Measurements from ENCODE around the gene SELENON. TPM values are rescaled to one million over a fixed set of nuclear protein-coding genes. Genes with fewer than 3 reads are reported as not detected.

SELENON gene
- polyA plus RNA-seq, 1 of the 3 experiments (the other 2 are of a cell fraction) = 56.2 TPM

GRCh38 chr1:25821112-25821476 is 21.1 kb downstream of the SELENON start:
- no peak for TF ChIP-seq EP300 (IDR thresholded peaks at IDR 0.05; ENCODE audit: borderline replicate concordance in 1 of 2, low read depth in 1 of 2, low read length in 1 of 2)
- no peak for TF ChIP-seq TAF1 (IDR thresholded peaks at IDR 0.05; ENCODE audit: borderline replicate concordance, low read depth, low read length)
- TF ChIP-seq GABPA (IDR thresholded peaks at IDR 0.05; ENCODE audit: low read depth) = no peak
- no peak for TF ChIP-seq FOSL2 (IDR thresholded peaks at IDR 0.05; ENCODE audit: borderline replicate concordance, low read depth)
- TF ChIP-seq, protein P1, sequence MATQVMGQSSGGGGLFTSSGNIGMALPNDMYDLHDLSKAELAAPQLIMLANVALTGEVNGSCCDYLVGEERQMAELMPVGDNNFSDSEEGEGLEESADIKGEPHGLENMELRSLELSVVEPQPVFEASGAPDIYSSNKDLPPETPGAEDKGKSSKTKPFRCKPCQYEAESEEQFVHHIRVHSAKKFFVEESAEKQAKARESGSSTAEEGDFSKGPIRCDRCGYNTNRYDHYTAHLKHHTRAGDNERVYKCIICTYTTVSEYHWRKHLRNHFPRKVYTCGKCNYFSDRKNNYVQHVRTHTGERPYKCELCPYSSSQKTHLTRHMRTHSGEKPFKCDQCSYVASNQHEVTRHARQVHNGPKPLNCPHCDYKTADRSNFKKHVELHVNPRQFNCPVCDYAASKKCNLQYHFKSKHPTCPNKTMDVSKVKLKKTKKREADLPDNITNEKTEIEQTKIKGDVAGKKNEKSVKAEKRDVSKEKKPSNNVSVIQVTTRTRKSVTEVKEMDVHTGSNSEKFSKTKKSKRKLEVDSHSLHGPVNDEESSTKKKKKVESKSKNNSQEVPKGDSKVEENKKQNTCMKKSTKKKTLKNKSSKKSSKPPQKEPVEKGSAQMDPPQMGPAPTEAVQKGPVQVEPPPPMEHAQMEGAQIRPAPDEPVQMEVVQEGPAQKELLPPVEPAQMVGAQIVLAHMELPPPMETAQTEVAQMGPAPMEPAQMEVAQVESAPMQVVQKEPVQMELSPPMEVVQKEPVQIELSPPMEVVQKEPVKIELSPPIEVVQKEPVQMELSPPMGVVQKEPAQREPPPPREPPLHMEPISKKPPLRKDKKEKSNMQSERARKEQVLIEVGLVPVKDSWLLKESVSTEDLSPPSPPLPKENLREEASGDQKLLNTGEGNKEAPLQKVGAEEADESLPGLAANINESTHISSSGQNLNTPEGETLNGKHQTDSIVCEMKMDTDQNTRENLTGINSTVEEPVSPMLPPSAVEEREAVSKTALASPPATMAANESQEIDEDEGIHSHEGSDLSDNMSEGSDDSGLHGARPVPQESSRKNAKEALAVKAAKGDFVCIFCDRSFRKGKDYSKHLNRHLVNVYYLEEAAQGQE (IDR thresholded peaks at IDR 0.05; ENCODE audit: low read depth, low read length) = no peak
- no peak for TF ChIP-seq SIN3A (IDR thresholded peaks at IDR 0.05; ENCODE audit: borderline replicate concordance, low read depth, low read length)
- TF ChIP-seq CHD2 (IDR thresholded peaks at IDR 0.05; ENCODE audit: low read length, partially characterized antibody) = no peak
- TF ChIP-seq GATA2 (CRISPR knock-in tag; IDR thresholded peaks at IDR 0.05) = no peak
- ChIA-PET POLR2A (interaction anchor here (1.7 kb wide), 1 partner anchor 54 kb away, joined by 5 read pairs; the partner anchor contains the start of gene PAQR7), CTCF (interaction anchor here (0.7 to 2.7 kb wide), 5 partner anchors 10 to 211 kb away, joined by 3 to 8 read pairs (median 7); no protein-coding TSS in a partner anchor)
- no peaks in the 10 kb centered on the region for H3K9me3 ChIP-seq
- peaks cover 42% of the 10 kb centered on the region for H3K79me2 ChIP-seq (ENCODE audit: insufficient read depth)
- H3K4me3 ChIP-seq (ENCODE audit: low read depth in 2 of 2, low read length in 1 of 2) = peak overlapping the region; percentile 95 to 97
- H3K4me1 ChIP-seq (ENCODE audit: control insufficient read depth in 1 of 2, insufficient read depth in 2 of 2, low read depth in 1 of 2, low read length in 1 of 2) = peaks cover 8 to 29% of the 10 kb centered on the region in 2 experiments; a peak in 1 of 4 replicates
- DNase-seq = no peak
- H3K36me3 ChIP-seq (replicated peaks in 1 of 2; ENCODE audit: control insufficient read depth in 1 of 2, insufficient read depth in 2 of 2, low read length in 1 of 2) = peaks cover 0 to 25% of the 10 kb centered on the region in 2 experiments
- no peaks in the 10 kb centered on the region for H3K9me2 ChIP-seq
- no peaks in the 10 kb centered on the region for H3K27me3 ChIP-seq (ENCODE audit: insufficient read depth)
- H4K20me1 ChIP-seq (ENCODE audit: insufficient read depth) = peaks cover 7% of the 10 kb centered on the region; the same call in 1 of the 2 replicates
- no peak overlapping the region for H2AFZ ChIP-seq (ENCODE audit: low read depth)
- 39% methylated on average over 10 of the region's 10 CpGs for WGBS (ENCODE audit: low lambda C conversion rate)
- H3F3A ChIP-seq (replicated peaks; ENCODE audit: insufficient read depth) = no peaks in the 10 kb centered on the region
- H3K4me2 ChIP-seq = peak overlapping the region; percentile 100
- peak overlapping the region; percentile 79 to 88; a peak in 2 of 4 replicates for H3K27ac ChIP-seq (ENCODE audit: low read depth in 2 of 2, low read length in 1 of 2)
- H3K9ac ChIP-seq = peak overlapping the region; percentile 92

GRCh38 chr1:25821630-25822091 is 21.7 kb downstream of the SELENON start:
- no peaks in the 10 kb centered on the region for H3K9me2 ChIP-seq
- H3K4me1 ChIP-seq (ENCODE audit: control insufficient read depth in 1 of 2, insufficient read depth in 2 of 2, low read depth in 1 of 2, low read length in 1 of 2) = peaks cover 8 to 29% of the 10 kb centered on the region in 2 experiments; a peak in 1 of 4 replicates
- peak overlapping the region; percentile 95 to 97; a peak in 3 of 4 replicates for H3K4me3 ChIP-seq (ENCODE audit: low read depth in 2 of 2, low read length in 1 of 2)
- no peak overlapping the region for H3K9ac ChIP-seq
- no peak overlapping the region for H3K27ac ChIP-seq (ENCODE audit: low read depth in 2 of 2, low read length in 1 of 2)
- TF ChIP-seq TCF12 (IDR thresholded peaks at IDR 0.05) (no peak), RCOR1 (IDR thresholded peaks at IDR 0.05; ENCODE audit: low read length) (no peak), FOXM1 (IDR thresholded peaks at IDR 0.05; ENCODE audit: low read depth) (no peak), SIN3A (IDR thresholded peaks at IDR 0.05; ENCODE audit: borderline replicate concordance, low read depth, low read length) (no peak), MEF2A (IDR thresholded peaks at IDR 0.05; ENCODE audit: borderline replicate concordance, low read depth) (no peak), NFIC (IDR thresholded peaks at IDR 0.05; ENCODE audit: borderline replicate concordance) (no peak), RAD21 (IDR thresholded peaks at IDR 0.05; ENCODE audit: low read length) (no peak), FOSL2 (IDR thresholded peaks at IDR 0.05; ENCODE audit: borderline replicate concordance, low read depth) (no peak), CTCF (IDR thresholded peaks at IDR 0.05) (no peak), RXRA (IDR thresholded peaks at IDR 0.05; ENCODE audit: borderline replicate concordance, low read depth) (no peak)
- TF ChIP-seq, protein P2, sequence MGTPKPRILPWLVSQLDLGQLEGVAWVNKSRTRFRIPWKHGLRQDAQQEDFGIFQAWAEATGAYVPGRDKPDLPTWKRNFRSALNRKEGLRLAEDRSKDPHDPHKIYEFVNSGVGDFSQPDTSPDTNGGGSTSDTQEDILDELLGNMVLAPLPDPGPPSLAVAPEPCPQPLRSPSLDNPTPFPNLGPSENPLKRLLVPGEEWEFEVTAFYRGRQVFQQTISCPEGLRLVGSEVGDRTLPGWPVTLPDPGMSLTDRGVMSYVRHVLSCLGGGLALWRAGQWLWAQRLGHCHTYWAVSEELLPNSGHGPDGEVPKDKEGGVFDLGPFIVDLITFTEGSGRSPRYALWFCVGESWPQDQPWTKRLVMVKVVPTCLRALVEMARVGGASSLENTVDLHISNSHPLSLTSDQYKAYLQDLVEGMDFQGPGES (IDR thresholded peaks at IDR 0.05; ENCODE audit: low read depth, low read length) = no peak
- WGBS (ENCODE audit: low lambda C conversion rate) = 75% methylated on average over 5 of the region's 5 CpGs
- H3K79me2 ChIP-seq (ENCODE audit: insufficient read depth) = peaks cover 42% of the 10 kb centered on the region
- H3K9me3 ChIP-seq = no peaks in the 10 kb centered on the region
- no peaks in the 10 kb centered on the region for H3K27me3 ChIP-seq (ENCODE audit: insufficient read depth)
- no peaks in the 10 kb centered on the region for H3F3A ChIP-seq (replicated peaks; ENCODE audit: insufficient read depth)
- peaks cover 2 to 26% of the 10 kb centered on the region in 2 experiments for H3K36me3 ChIP-seq (replicated peaks in 1 of 2; ENCODE audit: control insufficient read depth in 1 of 2, insufficient read depth in 2 of 2, low read length in 1 of 2)
- peaks cover 7% of the 10 kb centered on the region; the same call in 1 of the 2 replicates for H4K20me1 ChIP-seq (ENCODE audit: insufficient read depth)
- CTCF ChIA-PET = interaction anchor here (0.6 to 2.7 kb wide), 5 partner anchors 10 to 212 kb away, joined by 3 to 8 read pairs (median 7); no protein-coding TSS in a partner anchor
- POLR2A ChIA-PET = no interaction called here
- DNase-seq = no peak
- H3K4me2 ChIP-seq = peak overlapping the region; percentile 100
- H2AFZ ChIP-seq (ENCODE audit: low read depth) = no peak overlapping the region

Measured in SK-N-SH (cell line).